OCI-LY7 (cell line): ENCODE data around the gene APBB1.

ENCODE experiments used
- CTCF ChIP-seq: fragments of 200-600 bp; sonication (generic); conservative IDR thresholded peaks from 2 replicates; pipeline ENCODE4 v1.5.1; 2014; ENCODE audit warnings: mild to moderate bottlenecking, antibody characterized with exemption, low read length, moderate library complexity, mixed read lengths
- EZH2phosphoT487 ChIP-seq: fragments of 200-600 bp; sonication (generic); IDR thresholded peaks from 2 replicates; pipeline ENCODE4 v1.6.1; 2018; ENCODE audit warnings: low read depth, borderline replicate concordance, mild to moderate bottlenecking, mixed run types, antibody characterized with exemption, low read length, moderate library complexity, mixed read lengths

DNA sequence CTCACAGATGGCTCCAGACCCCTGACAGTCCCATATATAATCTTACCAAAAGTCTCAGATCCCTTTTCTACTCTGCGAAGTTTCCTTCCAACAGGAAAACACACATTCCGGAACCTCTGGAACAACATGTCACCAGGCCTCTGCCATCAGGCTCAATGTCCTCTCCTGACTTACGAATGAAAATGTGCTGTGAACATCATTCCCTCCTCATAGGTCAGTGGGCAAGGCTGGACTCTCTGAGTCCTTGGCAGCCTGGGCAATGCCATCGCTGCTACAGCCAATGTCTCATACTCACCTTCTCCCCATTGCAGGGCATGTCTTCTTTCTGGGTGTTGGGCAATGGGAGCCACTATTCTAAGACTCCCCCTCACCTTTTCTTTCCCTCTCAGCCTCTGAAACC, 23.5 kb upstream of the APBB1 start:
- TF ChIP-seq CTCF (no peak), EZH2phosphoT487 (no peak)
